ENCODE measurements around the gene ARMC9. TPM values are rescaled to one million over a fixed set of nuclear protein-coding genes. Genes with fewer than 3 reads are reported as not detected.

ARMC9 gene
- total and polyA plus RNA-seq, 2 donors (not counting 3 experiments of a cell fraction or from before 2014, with no cell fraction given) = 16.4 to 24.2 TPM

GRCh38 chr2:231383416-231384108 lies 185.1 kb downstream of the ARMC9 start:
- TF ChIP-seq FOS (IDR thresholded peaks at IDR 0.05; ENCODE audit: borderline replicate concordance, insufficient read depth, low read length) = no peak
- H3K36me3 ChIP-seq (ENCODE audit: control insufficient read depth in 2 of 2, extremely low read depth in 1 of 2, insufficient read depth in 2 of 2, low read length in 2 of 2) = no peaks in the 10 kb centered on the region
- no peaks in the 10 kb centered on the region for H3K9me1 ChIP-seq (replicated peaks; ENCODE audit: control insufficient read depth, extremely low read depth, insufficient read depth, low read length)
- no peak for DNase-seq (ENCODE audit: low read depth, low spot score)
- CTCF ChIA-PET = no interaction called here
- BruUV-seq (replicated peaks) = no TSS peak
- H3K27me3 ChIP-seq (ENCODE audit: control insufficient read depth in 2 of 2, insufficient read depth in 2 of 2, low read length in 2 of 2) = no peaks in the 10 kb centered on the region
- H3K27ac ChIP-seq (ENCODE audit: insufficient read depth, low read depth, low read length) = no peak overlapping the region
- no peaks in the 10 kb centered on the region for H3K9me3 ChIP-seq (replicated peaks; ENCODE audit: control insufficient read depth, insufficient read depth, low read length)
- POLR2A ChIA-PET = no interaction called here
- intact Hi-C loops (cut with micrococcal nuclease) = no loop called here
- dilution Hi-C loops (cut with MboI; ENCODE audit: extremely low pct_ligation_motif_present, low sequenced_read_pairs) = no loop called here
- H3K9ac ChIP-seq (replicated peaks; ENCODE audit: extremely low read depth, insufficient read depth, low read length) = no peak overlapping the region
- no peak overlapping the region for H3K4me3 ChIP-seq (replicated peaks in 1 of 3; ENCODE audit: insufficient read depth in 1 of 3, low read depth in 1 of 3, low read length in 3 of 3)
- no peaks in the 10 kb centered on the region for H4K20me1 ChIP-seq (replicated peaks; ENCODE audit: control insufficient read depth, extremely low read depth, insufficient read depth, low read length)
- no peak overlapping the region for H2AFZ ChIP-seq (ENCODE audit: low read depth, low read length)
- no peak overlapping the region for H3K4me2 ChIP-seq (ENCODE audit: insufficient read depth, low read length)
- H3K4me1 ChIP-seq (ENCODE audit: control insufficient read depth, extremely low read depth, insufficient read depth, low read length) = peaks cover 3% of the 10 kb centered on the region
- FAIRE-seq = no peak
- no peaks in the 10 kb centered on the region for H3K79me2 ChIP-seq (ENCODE audit: control insufficient read depth, insufficient read depth, low read length)

GRCh38 chr2:231384109-231384435 lies 185.6 kb downstream of the ARMC9 start:
- intact Hi-C loops (cut with micrococcal nuclease) = no loop called here
- dilution Hi-C loops (cut with MboI; ENCODE audit: extremely low pct_ligation_motif_present, low sequenced_read_pairs) = no loop called here
- Histone ChIP-seq H3K9me3 (replicated peaks; ENCODE audit: control insufficient read depth, insufficient read depth, low read length) (no peaks in the 10 kb centered on the region), H3K79me2 (ENCODE audit: control insufficient read depth, insufficient read depth, low read length) (no peaks in the 10 kb centered on the region), H3K4me1 (ENCODE audit: control insufficient read depth, extremely low read depth, insufficient read depth, low read length) (peaks cover 3% of the 10 kb centered on the region), H3K9ac (replicated peaks; ENCODE audit: extremely low read depth, insufficient read depth, low read length) (no peak overlapping the region), H3K4me2 (ENCODE audit: insufficient read depth, low read length) (no peak overlapping the region), H2AFZ (ENCODE audit: low read depth, low read length) (no peak overlapping the region), H3K36me3 (ENCODE audit: control insufficient read depth in 2 of 2, extremely low read depth in 1 of 2, insufficient read depth in 2 of 2, low read length in 2 of 2) (no peaks in the 10 kb centered on the region), H3K9me1 (replicated peaks; ENCODE audit: control insufficient read depth, extremely low read depth, insufficient read depth, low read length) (no peaks in the 10 kb centered on the region), H3K27me3 (ENCODE audit: control insufficient read depth in 2 of 2, insufficient read depth in 2 of 2, low read length in 2 of 2) (no peaks in the 10 kb centered on the region), H3K4me3 (replicated peaks in 1 of 3; ENCODE audit: insufficient read depth in 1 of 3, low read depth in 1 of 3, low read length in 3 of 3) (no peak overlapping the region), H4K20me1 (replicated peaks; ENCODE audit: control insufficient read depth, extremely low read depth, insufficient read depth, low read length) (no peaks in the 10 kb centered on the region), H3K27ac (ENCODE audit: insufficient read depth, low read depth, low read length) (no peak overlapping the region)
- DNase-seq (ENCODE audit: low read depth, low spot score) (no peak), FAIRE-seq (no peak)
- POLR2A ChIA-PET = no interaction called here
- BruUV-seq (replicated peaks) = no TSS peak
- CTCF ChIA-PET = no interaction called here
- TF ChIP-seq JUN (IDR thresholded peaks at IDR 0.05; ENCODE audit: borderline replicate concordance, insufficient read depth, insufficient read length, low read depth) (no peak), MYC (IDR thresholded peaks at IDR 0.05; ENCODE audit: low read depth, low read length) (no peak), POLR2A (IDR thresholded peaks at IDR 0.05; ENCODE audit: low read depth, low read length) (no peak), GATA2 (IDR thresholded peaks at IDR 0.05; ENCODE audit: insufficient read depth, insufficient read length, low read depth, low read length) (no peak), EZH2 (IDR thresholded peaks at IDR 0.05; ENCODE audit: borderline replicate concordance, low read depth, low read length, severe bottlenecking) (no peak), FOS (IDR thresholded peaks at IDR 0.05; ENCODE audit: borderline replicate concordance, insufficient read depth, low read length) (no peak), POLR2AphosphoS5 (IDR thresholded peaks at IDR 0.05; ENCODE audit: insufficient read depth, low read depth, low read length) (no peak), MAX (IDR thresholded peaks at IDR 0.05; ENCODE audit: insufficient read depth, insufficient read length) (no peak)
- TF ChIP-seq, protein P1, sequence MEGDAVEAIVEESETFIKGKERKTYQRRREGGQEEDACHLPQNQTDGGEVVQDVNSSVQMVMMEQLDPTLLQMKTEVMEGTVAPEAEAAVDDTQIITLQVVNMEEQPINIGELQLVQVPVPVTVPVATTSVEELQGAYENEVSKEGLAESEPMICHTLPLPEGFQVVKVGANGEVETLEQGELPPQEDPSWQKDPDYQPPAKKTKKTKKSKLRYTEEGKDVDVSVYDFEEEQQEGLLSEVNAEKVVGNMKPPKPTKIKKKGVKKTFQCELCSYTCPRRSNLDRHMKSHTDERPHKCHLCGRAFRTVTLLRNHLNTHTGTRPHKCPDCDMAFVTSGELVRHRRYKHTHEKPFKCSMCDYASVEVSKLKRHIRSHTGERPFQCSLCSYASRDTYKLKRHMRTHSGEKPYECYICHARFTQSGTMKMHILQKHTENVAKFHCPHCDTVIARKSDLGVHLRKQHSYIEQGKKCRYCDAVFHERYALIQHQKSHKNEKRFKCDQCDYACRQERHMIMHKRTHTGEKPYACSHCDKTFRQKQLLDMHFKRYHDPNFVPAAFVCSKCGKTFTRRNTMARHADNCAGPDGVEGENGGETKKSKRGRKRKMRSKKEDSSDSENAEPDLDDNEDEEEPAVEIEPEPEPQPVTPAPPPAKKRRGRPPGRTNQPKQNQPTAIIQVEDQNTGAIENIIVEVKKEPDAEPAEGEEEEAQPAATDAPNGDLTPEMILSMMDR (IDR thresholded peaks at IDR 0.05; ENCODE audit: extremely low read depth in 1 of 2, insufficient read depth in 1 of 2, low read depth in 1 of 2, low read length in 2 of 2) = no peak

Measured in endothelial cell of umbilical vein (primary cell).